Measurements from ENCODE around the gene TAC4.

TAC4 gene

GRCh38 chr17:49798182-49798581 is 49.7 kb downstream of the TAC4 start:
- no peaks in the 10 kb centered on the region for H3K27me3 ChIP-seq (ENCODE audit: control insufficient read depth in 3 of 3, insufficient read depth in 3 of 3, low read depth in 1 of 3, low read length in 3 of 3)
- no peak overlapping the region for H2BK15ac ChIP-seq (ENCODE audit: low read length)
- H3K18ac ChIP-seq (ENCODE audit: low read length) = no peak overlapping the region
- DNase-seq (ENCODE audit: low spot score) = no peak
- H3K9me3 ChIP-seq (replicated peaks in 1 of 2; ENCODE audit: control insufficient read depth in 2 of 2, insufficient read depth in 1 of 2, low read depth in 1 of 2, low read length in 2 of 2) = no peaks in the 10 kb centered on the region
- no peak overlapping the region for H3K4me2 ChIP-seq (ENCODE audit: insufficient read depth, low read length, poor library complexity, severe bottlenecking)
- H3K79me1 ChIP-seq (ENCODE audit: low read depth, low read length) = peaks cover 4% of the 10 kb centered on the region
- no peak overlapping the region for H3K23ac ChIP-seq (ENCODE audit: low read depth, low read length, poor library complexity)
- H4K91ac ChIP-seq (ENCODE audit: low read depth, low read length, poor library complexity) = no peak overlapping the region
- H3K36me3 ChIP-seq (replicated peaks in 1 of 2; ENCODE audit: control insufficient read depth in 2 of 2, insufficient read depth in 2 of 2, low read length in 2 of 2) = peaks cover 40 to 97% of the 10 kb centered on the region in 2 donors
- H3K27ac ChIP-seq (replicated peaks; ENCODE audit: low read length) = no peak overlapping the region
- no peak overlapping the region for H2AFZ ChIP-seq (ENCODE audit: low read length)
- H2AK5ac ChIP-seq (ENCODE audit: low read depth, low read length) = no peak overlapping the region
- H3K14ac ChIP-seq (ENCODE audit: low read length) = no peak overlapping the region
- H2BK120ac ChIP-seq (ENCODE audit: low read depth, low read length) = no peak overlapping the region
- H3K4ac ChIP-seq (ENCODE audit: low read length) = no peak overlapping the region
- H2BK12ac ChIP-seq (ENCODE audit: low read length) = no peak overlapping the region
- WGBS, 2 donors (ENCODE audit: extremely low coverage in 2 of 2, insufficient read length in 2 of 2, insufficient replicate concordance in 1 of 2) = no CpG with 5 or more reads among the region's 8 CpGs
- H4K8ac ChIP-seq (ENCODE audit: low read depth, low read length) = no peak overlapping the region
- no peak overlapping the region for H2BK5ac ChIP-seq (ENCODE audit: low read length)
- no peak overlapping the region for H3K9ac ChIP-seq (ENCODE audit: low read depth, low read length, poor library complexity)
- H3K4me3 ChIP-seq (ENCODE audit: low read length in 2 of 2) = no peak overlapping the region
- H3K4me1 ChIP-seq (ENCODE audit: control insufficient read depth in 2 of 2, insufficient read depth in 1 of 2, low read depth in 1 of 2, low read length in 2 of 2) = no peaks in the 10 kb centered on the region

DNA sequence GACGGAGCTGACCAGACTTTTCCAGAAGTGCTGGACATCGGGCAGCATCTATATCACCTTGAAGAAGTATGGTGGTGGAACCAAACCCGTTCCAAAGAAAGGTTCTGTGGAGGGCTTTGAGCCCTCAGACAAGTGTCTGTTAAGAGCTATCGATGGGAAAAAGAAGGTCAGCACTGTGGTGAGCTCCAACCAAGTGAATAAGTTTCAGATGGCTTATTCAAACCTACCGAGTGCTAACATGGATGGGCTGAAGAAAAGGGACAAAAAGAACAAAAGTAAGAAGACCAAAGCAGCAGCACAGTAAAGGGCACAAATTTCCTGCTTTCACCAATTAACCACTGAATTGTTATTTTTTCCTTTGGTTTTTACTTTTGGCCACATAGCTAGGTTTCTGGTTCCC is 52.5 kb downstream of the TAC4 start:
- DNase-seq (ENCODE audit: low spot score) = no peak
- no peaks in the 10 kb centered on the region for H3K9me3 ChIP-seq (replicated peaks in 1 of 2; ENCODE audit: control insufficient read depth in 2 of 2, insufficient read depth in 1 of 2, low read depth in 1 of 2, low read length in 2 of 2)
- H3K14ac ChIP-seq (ENCODE audit: low read length) = no peak overlapping the region
- H3K4me2 ChIP-seq (ENCODE audit: insufficient read depth, low read length, poor library complexity, severe bottlenecking) = no peak overlapping the region
- no peak overlapping the region for H4K91ac ChIP-seq (ENCODE audit: low read depth, low read length, poor library complexity)
- no peak overlapping the region for H2BK15ac ChIP-seq (ENCODE audit: low read length)
- WGBS, 2 donors (ENCODE audit: extremely low coverage in 2 of 2, insufficient read length in 2 of 2, insufficient replicate concordance in 1 of 2) = no CpG with 5 or more reads among the region's 5 CpGs
- H3K9ac ChIP-seq (ENCODE audit: low read depth, low read length, poor library complexity) = no peak overlapping the region
- H3K23ac ChIP-seq (ENCODE audit: low read depth, low read length, poor library complexity) = no peak overlapping the region
- H3K4ac ChIP-seq (ENCODE audit: low read length) = no peak overlapping the region
- no peak overlapping the region for H3K27ac ChIP-seq (replicated peaks; ENCODE audit: low read length)
- no peak overlapping the region for H2BK12ac ChIP-seq (ENCODE audit: low read length)
- H3K36me3 ChIP-seq (replicated peaks in 1 of 2; ENCODE audit: control insufficient read depth in 2 of 2, insufficient read depth in 2 of 2, low read length in 2 of 2) = peaks cover 40 to 95% of the 10 kb centered on the region in 2 donors
- H2BK120ac ChIP-seq (ENCODE audit: low read depth, low read length) = no peak overlapping the region
- H3K4me3 ChIP-seq (ENCODE audit: low read length in 2 of 2) = no peak overlapping the region
- no peak overlapping the region for H2AFZ ChIP-seq (ENCODE audit: low read length)
- no peak overlapping the region for H2BK5ac ChIP-seq (ENCODE audit: low read length)
- no peak overlapping the region for H4K8ac ChIP-seq (ENCODE audit: low read depth, low read length)
- H3K4me1 ChIP-seq (ENCODE audit: control insufficient read depth in 2 of 2, insufficient read depth in 1 of 2, low read depth in 1 of 2, low read length in 2 of 2) = no peaks in the 10 kb centered on the region
- H3K27me3 ChIP-seq (ENCODE audit: control insufficient read depth in 3 of 3, insufficient read depth in 3 of 3, low read depth in 1 of 3, low read length in 3 of 3) = no peaks in the 10 kb centered on the region
- H2AK5ac ChIP-seq (ENCODE audit: low read depth, low read length) = no peak overlapping the region
- H3K79me1 ChIP-seq (ENCODE audit: low read depth, low read length) = peaks cover 2% of the 10 kb centered on the region
- no peak overlapping the region for H3K18ac ChIP-seq (ENCODE audit: low read length)

GRCh38 chr17:49793309-49793708 is 54.6 kb downstream of the TAC4 start:
- H3K36me3 ChIP-seq (replicated peaks in 1 of 2; ENCODE audit: control insufficient read depth in 2 of 2, insufficient read depth in 2 of 2, low read length in 2 of 2) = peaks cover 33 to 86% of the 10 kb centered on the region in 2 donors

GRCh38 chr17:49789243-49789578 is 58.7 kb downstream of the TAC4 start:
- H4K8ac ChIP-seq (ENCODE audit: low read depth, low read length) = peak overlapping the region; percentile 2
- H2BK120ac ChIP-seq (ENCODE audit: low read depth, low read length) = no peak overlapping the region
- H2BK12ac ChIP-seq (ENCODE audit: low read length) = no peak overlapping the region
- peak overlapping the region; percentile 92 for H3K23ac ChIP-seq (ENCODE audit: low read depth, low read length, poor library complexity)
- H2BK15ac ChIP-seq (ENCODE audit: low read length) = no peak overlapping the region
- peaks cover 7% of the 10 kb centered on the region for H3K79me1 ChIP-seq (ENCODE audit: low read depth, low read length)
- no peak overlapping the region for H2BK5ac ChIP-seq (ENCODE audit: low read length)
- H3K4me3 ChIP-seq (ENCODE audit: low read length in 2 of 2) = peak overlapping the region; percentile 72 to 85
- peaks cover 10 to 11% of the 10 kb centered on the region in 2 donors for H3K4me1 ChIP-seq (ENCODE audit: control insufficient read depth in 2 of 2, insufficient read depth in 1 of 2, low read depth in 1 of 2, low read length in 2 of 2)
- H3K9me3 ChIP-seq (replicated peaks in 1 of 2; ENCODE audit: control insufficient read depth in 2 of 2, insufficient read depth in 1 of 2, low read depth in 1 of 2, low read length in 2 of 2) = no peaks in the 10 kb centered on the region
- no peak overlapping the region for H3K14ac ChIP-seq (ENCODE audit: low read length)
- WGBS, 2 donors (ENCODE audit: extremely low coverage in 2 of 2, insufficient read length in 2 of 2, insufficient replicate concordance in 1 of 2) = no CpG with 5 or more reads among the region's 17 CpGs
- H3K27me3 ChIP-seq (ENCODE audit: control insufficient read depth in 3 of 3, insufficient read depth in 3 of 3, low read depth in 1 of 3, low read length in 3 of 3) = no peaks in the 10 kb centered on the region
- H3K4me2 ChIP-seq (ENCODE audit: insufficient read depth, low read length, poor library complexity, severe bottlenecking) = peak overlapping the region; percentile 61
- no peak overlapping the region for H3K4ac ChIP-seq (ENCODE audit: low read length)
- H3K36me3 ChIP-seq (replicated peaks in 1 of 2; ENCODE audit: control insufficient read depth in 2 of 2, insufficient read depth in 2 of 2, low read length in 2 of 2) = peaks cover 14 to 47% of the 10 kb centered on the region in 2 donors
- H2AK5ac ChIP-seq (ENCODE audit: low read depth, low read length) = no peak overlapping the region
- no peak overlapping the region for H2AFZ ChIP-seq (ENCODE audit: low read length)
- H3K27ac ChIP-seq (replicated peaks; ENCODE audit: low read length) = no peak overlapping the region
- H3K9ac ChIP-seq (ENCODE audit: low read depth, low read length, poor library complexity) = no peak overlapping the region
- no peak for DNase-seq (ENCODE audit: low spot score)
- H3K18ac ChIP-seq (ENCODE audit: low read length) = no peak overlapping the region
- no peak overlapping the region for H4K91ac ChIP-seq (ENCODE audit: low read depth, low read length, poor library complexity)

More at GRCh38 chr17:49793309-49793708, 54.6 kb downstream of the TAC4 start:
- Histone ChIP-seq H2BK120ac (ENCODE audit: low read depth, low read length) (no peak overlapping the region), H3K79me1 (ENCODE audit: low read depth, low read length) (peaks cover 7% of the 10 kb centered on the region), H2AFZ (ENCODE audit: low read length) (no peak overlapping the region), H2BK5ac (ENCODE audit: low read length) (no peak overlapping the region), H3K18ac (ENCODE audit: low read length) (no peak overlapping the region), H2AK5ac (ENCODE audit: low read depth, low read length) (no peak overlapping the region), H3K27ac (replicated peaks; ENCODE audit: low read length) (no peak overlapping the region), H3K4me1 (ENCODE audit: control insufficient read depth in 2 of 2, insufficient read depth in 1 of 2, low read depth in 1 of 2, low read length in 2 of 2) (peaks cover 5 to 6% of the 10 kb centered on the region in 2 donors), H3K4me3 (ENCODE audit: low read length in 2 of 2) (no peak overlapping the region), H3K9me3 (replicated peaks in 1 of 2; ENCODE audit: control insufficient read depth in 2 of 2, insufficient read depth in 1 of 2, low read depth in 1 of 2, low read length in 2 of 2) (no peaks in the 10 kb centered on the region), H2BK12ac (ENCODE audit: low read length) (no peak overlapping the region), H4K8ac (ENCODE audit: low read depth, low read length) (no peak overlapping the region), H3K14ac (ENCODE audit: low read length) (no peak overlapping the region), H3K4ac (ENCODE audit: low read length) (no peak overlapping the region), H2BK15ac (ENCODE audit: low read length) (no peak overlapping the region), H3K23ac (ENCODE audit: low read depth, low read length, poor library complexity) (no peak overlapping the region), H3K27me3 (ENCODE audit: control insufficient read depth in 3 of 3, insufficient read depth in 3 of 3, low read depth in 1 of 3, low read length in 3 of 3) (no peaks in the 10 kb centered on the region), H3K4me2 (ENCODE audit: insufficient read depth, low read length, poor library complexity, severe bottlenecking) (no peak overlapping the region), H3K9ac (ENCODE audit: low read depth, low read length, poor library complexity) (no peak overlapping the region), H4K91ac (ENCODE audit: low read depth, low read length, poor library complexity) (no peak overlapping the region)
- WGBS, 2 donors (ENCODE audit: extremely low coverage in 2 of 2, insufficient read length in 2 of 2, insufficient replicate concordance in 1 of 2) = no CpG with 5 or more reads among the region's 3 CpGs
- no peak for DNase-seq (ENCODE audit: low spot score)
